Mesenchymal stem cell (in vitro differentiated cells and primary cell): ENCODE measurements around the gene GABRG3.

Experiments used
- DNase-seq: peaks from one replicate; pipeline ENCODE4 v3.0.0-alpha.2; 2013
- H2AFZ ChIP-seq: one replicate; pipeline ENCODE4 v1.6.1; 2013; ENCODE audit warnings: low read depth, mild to moderate bottlenecking, control low read depth, inconsistent platforms, low read length, moderate library complexity
- H2AK5ac ChIP-seq: 2 replicates; pipeline ENCODE4 v1.6.1; 2013; ENCODE audit warnings: low read length, moderate library complexity, mild to moderate bottlenecking, inconsistent platforms; ENCODE audit not compliant: severe bottlenecking
- H2BK120ac ChIP-seq: one replicate; pipeline ENCODE4 v1.6.1; 2013; ENCODE audit warnings: low read depth, mild to moderate bottlenecking, inconsistent platforms, low read length, moderate library complexity
- H2BK12ac ChIP-seq, 2 experiments: one replicate each; pipeline ENCODE4 v1.6.1; 2013; ENCODE audit warnings: inconsistent platforms in 2 of 2, low read length in 2 of 2, mild to moderate bottlenecking in 2 of 2, moderate library complexity in 2 of 2, control low read depth in 1 of 2
- H2BK15ac ChIP-seq: one replicate; pipeline ENCODE4 v1.6.1; 2013; ENCODE audit warnings: mild to moderate bottlenecking, low read depth, inconsistent platforms; ENCODE audit not compliant: poor library complexity, severe bottlenecking
- H2BK5ac ChIP-seq: 2 replicates; pipeline ENCODE4 v1.6.1; 2013; ENCODE audit warnings: low read depth, mild to moderate bottlenecking, low read length, control low read depth, inconsistent platforms; ENCODE audit not compliant: poor library complexity, severe bottlenecking
- H3K14ac ChIP-seq, 2 experiments: one replicate each; pipeline ENCODE4 v1.6.1; 2013; ENCODE audit warnings: inconsistent platforms in 2 of 2, low read length in 2 of 2, control low read depth in 1 of 2, mild to moderate bottlenecking in 1 of 2, moderate library complexity in 1 of 2
- H3K18ac ChIP-seq, 2 experiments: one replicate each; pipeline ENCODE4 v1.6.1; 2013; ENCODE audit warnings: inconsistent platforms in 2 of 2, low read length in 2 of 2, control low read depth in 1 of 2, low read depth in 1 of 2, mild to moderate bottlenecking in 1 of 2
- H3K23ac ChIP-seq, 2 experiments: one replicate each; pipeline ENCODE4 v1.6.1; 2013; ENCODE audit warnings: inconsistent platforms in 2 of 2, low read length in 2 of 2, mild to moderate bottlenecking in 2 of 2, moderate library complexity in 2 of 2, control low read depth in 1 of 2
- H3K27ac ChIP-seq: 2 replicates; pipeline ENCODE4 v1.5.1; 2013; ENCODE audit warnings: mild to moderate bottlenecking, moderate library complexity, low read length, control low read depth, inconsistent platforms; ENCODE audit not compliant: poor library complexity, severe bottlenecking
- H3K27me3 ChIP-seq, 2 experiments: 2 replicates each; pipeline versions ENCODE4 v1.6.1 to v1.7.0; 2013; ENCODE audit warnings: low read length in 2 of 2, mild to moderate bottlenecking in 2 of 2, moderate library complexity in 2 of 2, control low read depth in 1 of 2, inconsistent platforms in 1 of 2; ENCODE audit not compliant: control insufficient read depth in 1 of 2, insufficient read depth in 1 of 2
- H3K36me3 ChIP-seq, 2 experiments: 2 replicates each; pipeline versions ENCODE4 v1.6.1 to v1.7.0; 2013; ENCODE audit warnings: low read length in 2 of 2, control low read depth in 1 of 2, inconsistent platforms in 1 of 2, low read depth in 1 of 2, mild to moderate bottlenecking in 1 of 2; ENCODE audit not compliant: insufficient read depth in 2 of 2, control insufficient read depth in 1 of 2
- H3K4ac ChIP-seq, 2 experiments: one replicate each; pipeline ENCODE4 v1.6.1; 2013; ENCODE audit warnings: inconsistent platforms in 2 of 2, low read length in 2 of 2, mild to moderate bottlenecking in 2 of 2, moderate library complexity in 2 of 2, control low read depth in 1 of 2, low read depth in 1 of 2
- H3K4me1 ChIP-seq: 2 replicates; pipeline ENCODE4 v1.6.1; 2013; ENCODE audit warnings: low read depth, low read length, control low read depth; ENCODE audit not compliant: control insufficient read depth, insufficient read depth
- H3K4me2 ChIP-seq: 2 replicates; pipeline ENCODE4 v1.6.1; 2013; ENCODE audit warnings: low read length, mild to moderate bottlenecking, inconsistent platforms; ENCODE audit not compliant: poor library complexity, severe bottlenecking
- H3K4me3 ChIP-seq, 2 experiments: 2 replicates each; pipeline versions ENCODE4 v1.5.1 to v1.7.0; 2013; ENCODE audit warnings: low read length in 2 of 2, mild to moderate bottlenecking in 2 of 2, control low read depth in 1 of 2, low read depth in 1 of 2; ENCODE audit not compliant: insufficient read depth in 1 of 2
- H3K79me1 ChIP-seq: replicated peaks from 2 replicates; pipeline ENCODE4 v1.6.1; 2013; ENCODE audit warnings: mild to moderate bottlenecking, control low read depth, low read length, inconsistent platforms; ENCODE audit not compliant: poor library complexity, severe bottlenecking
- H3K9ac ChIP-seq: 2 replicates; pipeline ENCODE4 v1.7.0; 2013; ENCODE audit warnings: mild to moderate bottlenecking, low read length, moderate library complexity
- H3K9me3 ChIP-seq: 2 replicates; pipeline ENCODE4 v1.7.0; 2013; ENCODE audit warnings: mild to moderate bottlenecking, low read length; ENCODE audit not compliant: control insufficient read depth
- H4K8ac ChIP-seq: one replicate; pipeline ENCODE4 v1.6.1; 2013; ENCODE audit warnings: inconsistent platforms, mild to moderate bottlenecking, low read length, moderate library complexity
- H4K91ac ChIP-seq: one replicate; pipeline ENCODE4 v1.6.1; 2013; ENCODE audit warnings: mild to moderate bottlenecking, low read length, inconsistent platforms
- WGBS: methylation state at CpG from one replicate; pipeline ENCODE4 v1.1.7; 2013; ENCODE audit warnings: mixed read lengths; 5-methylcytosine and 5-hydroxymethylcytosine counted together

GABRG3 gene

DNA sequence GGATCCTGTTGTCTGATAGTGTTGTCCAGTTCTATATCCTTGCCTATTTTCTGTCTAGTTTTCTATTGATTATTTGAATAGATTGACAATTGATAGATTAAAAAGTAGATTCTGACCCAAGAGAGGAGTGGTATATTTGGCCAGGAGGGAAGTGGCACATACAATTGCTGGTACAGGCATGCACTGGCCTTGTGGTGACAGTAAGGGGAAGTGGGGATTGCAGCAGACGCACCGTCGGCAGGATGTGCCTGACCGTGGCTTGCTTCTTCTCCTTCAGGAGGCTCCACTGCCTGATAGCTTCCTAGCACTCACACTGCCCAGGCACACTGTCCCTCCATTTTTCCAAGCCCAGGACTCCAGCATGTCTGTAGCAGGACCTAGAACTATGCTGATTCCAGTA is 10.5 kb downstream of the GABRG3 start:
- Histone ChIP-seq H2BK15ac (no peak overlapping the region), H3K4ac (no peak overlapping the region), H2BK12ac (no peak overlapping the region), H3K4me2 (no peak overlapping the region), H4K91ac (no peak overlapping the region), H3K9me3 (no peaks in the 10 kb centered on the region), H2AFZ (no peak overlapping the region), H4K8ac (no peak overlapping the region), H3K14ac (no peak overlapping the region), H3K4me1 (no peaks in the 10 kb centered on the region), H3K9ac (no peak overlapping the region), H2BK120ac (no peak overlapping the region), H3K18ac (no peak overlapping the region), H3K36me3 (no peaks in the 10 kb centered on the region), H3K27me3 (no peaks in the 10 kb centered on the region), H2BK5ac (no peak overlapping the region), H2AK5ac (no peak overlapping the region), H3K79me1 (no peaks in the 10 kb centered on the region), H3K27ac (no peak overlapping the region), H3K4me3 (no peak overlapping the region), H3K23ac (no peak overlapping the region)
- DNase-seq, result no peak
- 91% methylated on average over 4 of the region's 4 CpGs for WGBS

DNA sequence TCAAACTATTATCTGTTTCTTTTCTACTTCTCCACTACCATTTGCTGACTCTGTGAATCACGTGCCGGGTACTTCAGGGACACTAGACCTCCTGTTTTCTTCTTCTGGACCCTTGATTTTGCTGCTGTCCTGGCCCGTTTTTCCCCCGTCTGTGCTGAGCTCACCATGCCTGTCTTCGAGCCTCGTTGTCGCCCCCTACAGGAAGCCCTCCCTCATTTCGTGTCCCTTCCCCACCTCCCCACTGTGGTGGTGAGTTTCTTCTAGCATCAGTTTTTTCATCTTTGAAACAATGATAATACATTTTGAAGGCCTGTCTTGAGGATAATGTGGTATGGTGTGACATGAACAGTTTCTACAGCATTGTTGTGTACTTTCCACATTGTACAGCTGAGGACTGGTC is 12.8 kb downstream of the GABRG3 start:
- no peak overlapping the region for H2AFZ ChIP-seq
- no peak overlapping the region for H2BK15ac ChIP-seq
- no peak overlapping the region for H4K8ac ChIP-seq
- no peak overlapping the region for H3K4me2 ChIP-seq
- no peaks in the 10 kb centered on the region for H3K36me3 ChIP-seq
- H2BK120ac ChIP-seq, result no peak overlapping the region
- H3K4me1 ChIP-seq, result no peaks in the 10 kb centered on the region
- H3K4ac ChIP-seq, result no peak overlapping the region
- H3K79me1 ChIP-seq, result no peaks in the 10 kb centered on the region
- no peak overlapping the region for H2BK12ac ChIP-seq
- H3K23ac ChIP-seq, result no peak overlapping the region
- H3K27ac ChIP-seq, result no peak overlapping the region
- no peak for DNase-seq
- H3K27me3 ChIP-seq, result no peaks in the 10 kb centered on the region
- no peak overlapping the region for H2BK5ac ChIP-seq
- no peak overlapping the region for H2AK5ac ChIP-seq
- H4K91ac ChIP-seq, result no peak overlapping the region
- no peak overlapping the region for H3K18ac ChIP-seq
- H3K9me3 ChIP-seq, result peaks cover 7% of the 10 kb centered on the region
- H3K9ac ChIP-seq, result no peak overlapping the region
- no peak overlapping the region for H3K14ac ChIP-seq
- H3K4me3 ChIP-seq, result no peak overlapping the region
- WGBS, result 73% methylated on average over 3 of the region's 8 CpGs

DNA sequence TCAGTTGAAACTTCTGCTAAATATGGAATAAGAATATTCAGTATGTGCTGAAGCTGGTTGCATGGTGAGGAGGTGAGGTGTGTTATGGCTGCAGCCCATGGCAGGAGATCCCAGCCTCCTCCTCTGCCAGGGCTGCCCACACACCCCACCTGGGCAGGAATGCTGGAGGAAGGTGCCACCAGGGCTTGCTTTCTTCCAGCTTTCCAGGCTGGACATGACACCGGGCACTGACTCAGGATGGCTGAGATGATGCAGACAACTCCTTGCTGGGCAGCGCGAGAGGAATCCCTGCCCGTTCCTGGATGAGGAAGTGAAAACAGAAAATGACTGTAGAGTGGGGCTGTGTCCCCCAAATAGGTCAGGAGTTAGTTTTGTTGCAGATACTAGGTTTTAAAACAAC is 14.1 kb downstream of the GABRG3 start:
- no peak overlapping the region for H3K4me3 ChIP-seq
- no peak overlapping the region for H4K91ac ChIP-seq
- no peak overlapping the region for H2BK12ac ChIP-seq
- no peaks in the 10 kb centered on the region for H3K4me1 ChIP-seq
- H3K9ac ChIP-seq, result no peak overlapping the region
- no peaks in the 10 kb centered on the region for H3K36me3 ChIP-seq
- no peak overlapping the region for H3K23ac ChIP-seq
- no peak overlapping the region for H2AFZ ChIP-seq
- H2BK15ac ChIP-seq, result no peak overlapping the region
- no peak overlapping the region for H2BK5ac ChIP-seq
- H3K4me2 ChIP-seq, result no peak overlapping the region
- peaks cover 8% of the 10 kb centered on the region for H3K9me3 ChIP-seq
- H2BK120ac ChIP-seq, result no peak overlapping the region
- H3K27me3 ChIP-seq, result no peaks in the 10 kb centered on the region
- no peak for DNase-seq
- WGBS, result 85% methylated on average over 4 of the region's 4 CpGs
- no peak overlapping the region for H2AK5ac ChIP-seq
- no peak overlapping the region for H3K14ac ChIP-seq
- no peak overlapping the region for H3K27ac ChIP-seq
- no peak overlapping the region for H4K8ac ChIP-seq
- H3K79me1 ChIP-seq, result no peaks in the 10 kb centered on the region
- H3K18ac ChIP-seq, result no peak overlapping the region
- no peak overlapping the region for H3K4ac ChIP-seq

DNA sequence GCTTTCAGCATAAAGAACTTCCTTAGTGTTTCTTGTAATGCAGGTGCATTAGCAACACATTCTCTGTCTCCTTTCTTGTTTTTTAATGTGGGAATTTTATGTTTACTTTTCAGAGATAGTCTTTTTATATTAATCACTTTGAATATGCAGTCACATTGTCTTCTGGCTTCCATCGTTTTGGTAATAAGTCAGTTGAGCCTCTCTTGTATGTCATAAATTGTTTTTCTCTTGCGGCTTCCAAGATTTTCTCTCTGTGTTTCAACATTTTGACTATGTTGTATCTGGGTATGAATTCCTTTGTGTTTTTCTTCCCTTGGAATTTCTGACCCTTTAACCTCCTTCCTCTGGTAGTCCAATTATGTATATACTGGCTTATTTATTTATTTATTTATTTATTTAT is 25.3 kb downstream of the GABRG3 start:
- H3K9ac ChIP-seq, result no peak overlapping the region
- no peaks in the 10 kb centered on the region for H3K4me1 ChIP-seq
- no peaks in the 10 kb centered on the region for H3K27me3 ChIP-seq
- no peak overlapping the region for H2BK120ac ChIP-seq
- 93% methylated on average over 2 of the region's 2 CpGs for WGBS
- no peak overlapping the region for H3K27ac ChIP-seq
- no peak overlapping the region for H3K14ac ChIP-seq
- H3K36me3 ChIP-seq, result no peaks in the 10 kb centered on the region
- peaks cover 41% of the 10 kb centered on the region for H3K9me3 ChIP-seq
- no peak overlapping the region for H3K18ac ChIP-seq
- DNase-seq, result no peak
- no peak overlapping the region for H3K4ac ChIP-seq
- no peak overlapping the region for H4K91ac ChIP-seq
- no peak overlapping the region for H2AFZ ChIP-seq
- H3K4me2 ChIP-seq, result no peak overlapping the region
- no peak overlapping the region for H2BK12ac ChIP-seq
- H2BK5ac ChIP-seq, result no peak overlapping the region
- H2BK15ac ChIP-seq, result no peak overlapping the region
- H3K79me1 ChIP-seq, result no peaks in the 10 kb centered on the region
- no peak overlapping the region for H3K4me3 ChIP-seq
- H2AK5ac ChIP-seq, result no peak overlapping the region
- no peak overlapping the region for H3K23ac ChIP-seq
- no peak overlapping the region for H4K8ac ChIP-seq
